ENCODE data around the gene EFNA2.

- TF ChIP-seq CBX8 (IDR thresholded peaks at IDR 0.05; ENCODE audit: borderline replicate concordance, low read depth, low read length) = no peak
- TF ChIP-seq USF2 (IDR thresholded peaks at IDR 0.05; ENCODE audit: low read length) = no peak
- TF ChIP-seq BRCA1 (IDR thresholded peaks at IDR 0.05; ENCODE audit: low read depth, low read length) = no peak
- TF ChIP-seq TEAD4 (IDR thresholded peaks at IDR 0.05; ENCODE audit: low read depth, low read length) = no peak
- TF ChIP-seq POLR2A (IDR thresholded peaks at IDR 0.05; ENCODE audit: control extremely low read depth in 1 of 2, low read depth in 2 of 2, low read length in 2 of 2) = no peak
- TF ChIP-seq RXRA (IDR thresholded peaks at IDR 0.05; ENCODE audit: insufficient read depth, low read depth, low read length) = no peak
- no peak for TF ChIP-seq RAD21 (IDR thresholded peaks at IDR 0.05 in 1 of 2, conservative IDR thresholded peaks at IDR 0.05 in 1 of 2; ENCODE audit: low read depth in 2 of 2, low read length in 2 of 2)
Observed at GRCh38 chr19:1240925-1241324, 44.7 kb upstream of the EFNA2 start.
